ENCODE measurements around the gene MBLAC1.

- TF ChIP-seq POLR2A (IDR thresholded peaks at IDR 0.05; ENCODE audit: low read depth) (no peak), CTCF (IDR thresholded peaks at IDR 0.05) (no peak), POLR2AphosphoS5 (IDR thresholded peaks at IDR 0.05) (no peak), EP300 (IDR thresholded peaks at IDR 0.05) (no peak)
Observed at GRCh38 chr7:100093925-100094486, 32.8 kb upstream of the MBLAC1 start.
